NCI-H748 (cell line): ENCODE results near the gene ZNF639.
"Not testable (repeated sequence)": the region's sequence is repeated elsewhere in the genome, so short reads cannot be mapped to it uniquely, and the experiment has no call there.

ENCODE experiments used
- DNase-seq: peaks from one replicate; lab custom pipeline; 2025; ENCODE audit not compliant: unreplicated experiment; lab: John Stamatoyannopoulos, UW

The ZNF639 gene, protein sequence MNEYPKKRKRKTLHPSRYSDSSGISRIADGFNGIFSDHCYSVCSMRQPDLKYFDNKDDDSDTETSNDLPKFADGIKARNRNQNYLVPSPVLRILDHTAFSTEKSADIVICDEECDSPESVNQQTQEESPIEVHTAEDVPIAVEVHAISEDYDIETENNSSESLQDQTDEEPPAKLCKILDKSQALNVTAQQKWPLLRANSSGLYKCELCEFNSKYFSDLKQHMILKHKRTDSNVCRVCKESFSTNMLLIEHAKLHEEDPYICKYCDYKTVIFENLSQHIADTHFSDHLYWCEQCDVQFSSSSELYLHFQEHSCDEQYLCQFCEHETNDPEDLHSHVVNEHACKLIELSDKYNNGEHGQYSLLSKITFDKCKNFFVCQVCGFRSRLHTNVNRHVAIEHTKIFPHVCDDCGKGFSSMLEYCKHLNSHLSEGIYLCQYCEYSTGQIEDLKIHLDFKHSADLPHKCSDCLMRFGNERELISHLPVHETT

GRCh38 chr3:179322286-179323196, at the start of gene ZNF639:
Gene ZNF639 (plus strand): TSS chr3:179323031. CDS start chr3:179328294, 5,263 bp downstream.
- peak; percentile 88 for DNase-seq

DNA sequence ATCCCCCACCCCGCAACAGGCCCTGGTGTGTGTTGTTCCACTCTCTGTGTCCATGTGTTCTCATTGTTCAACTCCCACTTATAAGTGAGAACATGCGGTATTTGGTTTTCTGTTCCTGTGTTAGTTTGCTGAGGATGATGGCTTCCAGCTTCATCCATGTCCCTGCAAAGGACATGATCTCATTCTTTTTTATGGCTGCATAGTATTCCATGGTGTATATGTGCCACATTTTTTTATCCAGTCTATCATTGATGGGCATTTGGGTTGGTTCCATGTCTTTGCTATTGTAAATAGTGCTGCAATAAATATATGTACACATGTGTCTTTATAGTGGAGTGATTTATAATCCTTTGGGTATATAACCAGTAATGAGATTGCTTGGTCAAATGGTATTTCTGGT, 48.4 kb upstream of the ZNF639 start:
- DNase-seq, result not testable (repeated sequence)

GRCh38 chr3:179276001-179276400, 46.8 kb upstream of the ZNF639 start:
- no peak for DNase-seq

DNA sequence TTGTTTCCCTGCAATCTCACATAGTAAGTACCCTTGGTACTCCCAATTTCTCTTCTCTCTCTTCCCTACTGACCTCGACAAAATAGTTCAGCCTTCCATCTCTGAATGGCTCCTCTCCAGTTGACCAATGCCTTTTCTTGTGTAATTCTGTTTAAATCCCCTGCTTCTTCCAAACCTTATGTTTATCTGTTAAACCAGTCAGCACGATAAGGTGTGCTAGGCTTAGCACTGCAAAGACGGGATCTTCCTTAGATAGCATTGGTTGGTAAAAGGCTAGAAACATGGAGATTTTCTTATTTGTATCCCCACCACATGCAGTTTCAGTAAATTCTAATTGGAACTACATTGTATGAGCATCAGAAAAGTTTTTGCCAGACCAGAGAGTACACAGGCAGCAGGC, 46.1 kb upstream of the ZNF639 start:
- no peak for DNase-seq

GRCh38 chr3:179278151-179278550, 44.7 kb upstream of the ZNF639 start:
- no peak for DNase-seq

GRCh38 chr3:179278932-179279693, 43.7 kb upstream of the ZNF639 start:
- no peak for DNase-seq

- no peak for DNase-seq
These were observed 43.0 kb upstream of the ZNF639 start for GRCh38 chr3:179279837-179280236.

DNA sequence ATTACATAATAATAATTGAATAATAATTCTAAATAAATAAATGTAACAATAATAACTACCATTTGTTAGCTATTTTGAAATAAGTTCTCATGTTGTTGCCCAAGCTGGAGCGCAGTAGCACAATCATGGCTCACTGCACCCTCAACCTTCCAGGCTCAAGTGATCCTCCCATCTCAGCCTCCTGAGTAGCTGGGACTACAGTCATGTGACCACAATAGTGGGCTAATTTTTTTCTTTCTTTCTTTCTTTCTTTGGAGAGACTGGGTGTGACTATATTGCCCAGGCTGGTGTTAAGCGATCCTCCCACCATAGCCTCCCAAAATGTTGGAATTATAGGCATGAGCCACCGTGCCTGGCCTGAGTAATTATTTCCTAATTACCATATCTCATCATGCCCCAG, 41.0 kb upstream of the ZNF639 start:
- no peak for DNase-seq

GRCh38 chr3:179286331-179286730, 36.5 kb upstream of the ZNF639 start:
- DNase-seq, result no peak

DNA sequence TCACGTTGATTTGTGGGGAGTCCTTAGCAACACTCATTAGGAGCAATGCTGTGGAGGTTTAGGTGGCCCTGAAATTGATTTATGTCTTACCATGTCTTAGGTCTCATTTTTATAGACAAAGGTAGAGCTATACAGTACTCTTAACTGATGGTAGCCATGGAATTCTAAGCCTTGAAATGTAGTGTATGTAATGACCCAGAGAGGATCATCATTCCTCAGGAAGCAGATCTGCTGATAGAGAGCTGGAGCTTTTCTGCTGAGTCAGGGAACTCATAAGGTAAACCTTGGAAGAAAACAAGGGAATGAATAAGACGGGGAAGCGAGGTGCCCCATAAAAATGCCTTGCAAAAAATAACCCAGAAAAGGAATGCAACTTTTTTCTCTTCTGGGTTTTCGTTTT, 34.0 kb upstream of the ZNF639 start:
- no peak for DNase-seq

- no peak for DNase-seq
These were observed 33.5 kb upstream of the ZNF639 start for GRCh38 chr3:179289295-179289694.

- no peak for DNase-seq
These were observed 30.4 kb upstream of the ZNF639 start for GRCh38 chr3:179292450-179292849.

DNA sequence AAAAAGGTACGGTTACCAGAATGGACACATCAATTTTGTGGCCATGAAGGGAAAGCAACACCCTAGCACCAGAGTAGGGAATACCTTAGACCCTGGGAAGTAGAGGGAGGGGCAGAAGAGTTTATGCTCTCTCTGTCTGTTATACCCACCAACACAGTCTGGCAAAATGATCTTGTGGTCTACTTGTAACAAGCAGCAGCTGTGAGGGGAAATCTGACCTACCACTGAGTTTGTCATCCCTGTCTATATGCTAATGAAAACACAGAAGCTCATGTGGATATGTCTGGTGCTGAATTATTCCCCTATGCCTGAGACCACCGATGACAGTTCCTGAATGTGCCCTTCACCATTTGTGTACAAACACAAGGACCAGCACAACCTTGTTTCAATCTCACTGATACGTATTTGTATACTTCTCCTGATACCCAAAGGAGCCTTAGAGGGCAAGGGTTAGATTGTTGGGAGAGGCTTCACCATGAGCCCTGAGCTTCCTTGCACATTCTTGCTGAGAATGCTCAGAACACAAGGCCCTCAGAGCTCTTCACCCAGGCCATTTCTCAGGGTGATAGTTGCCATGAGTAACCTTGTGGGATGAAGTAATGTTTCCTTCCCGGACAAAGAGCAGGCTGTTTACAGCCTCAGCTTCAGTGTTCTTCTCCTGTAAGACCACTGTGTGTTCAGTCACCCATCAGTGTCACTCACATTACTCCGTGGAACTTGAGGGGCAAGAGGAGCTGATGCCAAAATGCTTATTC, 24.7 kb upstream of the ZNF639 start:
- DNase-seq, result no peak

DNA sequence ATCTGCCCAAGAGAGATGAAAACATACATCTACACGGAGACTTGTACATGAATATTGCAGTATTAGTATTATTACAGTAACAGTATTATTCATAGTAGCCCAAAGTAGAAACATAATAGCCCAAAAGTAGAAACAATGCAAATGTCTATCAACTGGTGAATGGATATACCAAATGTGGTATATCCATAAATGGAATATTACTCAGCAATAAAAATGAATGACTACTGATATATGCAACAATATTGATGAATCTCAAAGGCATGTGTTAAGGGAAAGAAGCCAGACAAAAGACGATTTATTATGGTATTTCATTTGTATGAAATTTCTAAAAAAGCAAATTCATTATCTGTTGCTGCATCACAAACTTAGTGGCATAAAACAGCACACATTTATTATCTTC, 23.5 kb upstream of the ZNF639 start:
- no peak for DNase-seq

GRCh38 chr3:179299999-179300613, 22.7 kb upstream of the ZNF639 start:
- DNase-seq, result no peak

DNA sequence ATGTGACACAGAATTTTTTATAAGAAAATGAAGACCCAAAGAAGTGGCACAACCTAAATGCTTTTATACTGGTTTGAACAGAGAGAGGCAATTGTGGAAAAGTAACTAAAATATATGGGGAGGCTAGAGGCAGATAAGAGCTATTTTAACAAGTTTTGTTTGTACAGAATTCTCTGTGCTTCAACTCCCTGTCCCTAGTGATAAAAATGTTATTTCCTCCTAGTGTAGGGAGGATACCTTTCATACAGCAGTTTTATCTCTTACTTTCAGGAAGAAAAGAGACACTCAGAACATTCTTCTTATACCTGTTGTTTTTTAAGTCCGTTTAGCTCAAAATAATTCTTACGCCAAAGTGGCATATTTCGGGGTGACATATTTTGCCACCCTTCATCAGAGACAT, 21.2 kb upstream of the ZNF639 start:
- no peak for DNase-seq

DNA sequence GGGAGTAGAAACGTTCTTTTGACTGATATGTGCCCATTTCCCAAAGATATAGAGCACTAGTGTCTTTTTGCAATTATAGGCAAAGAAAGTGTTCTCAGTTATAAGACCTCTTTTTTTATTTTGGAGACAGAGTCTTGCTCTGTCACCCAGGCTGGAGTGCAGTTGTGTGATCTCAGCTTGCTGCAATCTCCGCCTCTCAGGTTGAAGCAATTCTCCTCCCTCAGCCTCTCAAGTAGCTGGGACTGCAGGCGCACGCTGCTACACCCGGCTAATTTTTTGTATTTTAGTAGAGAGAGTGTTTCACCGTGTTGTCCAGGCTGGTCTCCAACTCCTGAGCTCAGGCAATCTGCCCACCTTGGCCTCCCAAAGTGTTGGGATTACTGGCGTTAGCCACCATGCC, 20.7 kb upstream of the ZNF639 start:
- DNase-seq, result no peak

- no peak for DNase-seq
These were observed 18.2 kb upstream of the ZNF639 start for GRCh38 chr3:179304605-179305004.

DNA sequence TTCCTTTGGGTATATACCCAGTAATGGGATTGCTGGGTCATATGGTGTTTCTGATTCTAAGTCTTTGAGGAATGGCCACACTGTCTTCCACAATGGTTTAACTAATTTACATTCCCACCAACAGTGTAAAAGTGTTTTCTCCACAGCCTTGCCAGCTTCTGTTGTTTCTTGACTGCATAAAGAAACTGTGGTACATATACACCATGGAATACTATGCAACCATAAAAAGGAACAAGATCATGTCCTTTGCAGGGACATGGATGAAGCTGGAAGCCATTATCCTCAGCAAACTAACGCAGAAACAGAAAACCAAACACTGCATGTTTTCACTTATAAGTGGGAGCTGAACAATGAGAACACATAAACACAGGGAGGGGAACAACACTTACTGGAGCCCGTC, 15.5 kb upstream of the ZNF639 start:
- not testable (repeated sequence) for DNase-seq

GRCh38 chr3:179308001-179308400, 14.8 kb upstream of the ZNF639 start:
- DNase-seq, result no peak
